Measurements from ENCODE around the gene RORC.
"Not testable (repeated sequence)": the region's sequence is repeated elsewhere in the genome, so short reads cannot be mapped to it uniquely, and the experiment has no call there.

RORC gene

GRCh38 chr1:151831605-151832004 is at the start of gene RORC:
Gene RORC (minus strand): TSS chr1:151831802. CDS start chr1:151831764, 38 bp downstream.
- no peak for DNase-seq

- no peak for DNase-seq
Observed at GRCh38 chr1:151875419-151876097, 44.0 kb upstream of the RORC start.

- DNase-seq: not testable (repeated sequence)
Observed at GRCh38 chr1:151872776-151873175, 41.2 kb upstream of the RORC start.

DNA sequence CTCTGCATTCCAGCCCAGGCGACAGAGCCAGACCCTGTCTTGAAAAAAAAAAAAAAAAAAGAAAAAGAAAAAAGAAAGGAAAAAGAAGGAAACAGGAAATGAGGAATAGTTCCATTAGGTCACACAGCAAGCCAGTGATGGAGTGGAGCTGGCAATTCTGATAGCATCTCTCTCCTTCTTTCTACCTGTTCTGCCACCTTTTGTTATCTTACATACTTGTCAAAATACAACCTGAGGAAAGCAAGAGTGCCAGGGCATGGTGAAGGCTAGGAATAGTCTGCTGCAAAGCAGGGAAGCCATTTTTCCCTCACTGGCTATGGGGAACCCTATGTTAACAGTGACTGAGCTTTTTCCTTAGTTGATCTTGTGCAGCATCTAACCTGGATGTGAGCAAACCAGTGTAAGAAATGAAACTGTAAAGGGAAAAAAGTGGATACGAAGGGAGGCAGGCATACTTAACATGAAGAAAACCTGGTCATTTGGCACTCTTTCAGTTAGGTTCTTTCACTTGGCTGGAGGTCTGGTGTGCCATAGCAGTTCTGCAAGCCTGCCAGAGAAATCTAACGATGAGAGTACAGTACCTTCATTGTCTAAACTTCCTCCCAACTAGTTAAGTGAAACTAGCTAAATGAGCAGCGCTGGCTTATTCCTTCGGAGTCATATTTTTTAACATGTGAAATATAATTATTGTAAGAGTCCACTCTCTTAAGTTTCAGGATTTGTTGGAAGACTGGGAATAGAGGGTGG is 39.9 kb upstream of the RORC start:
- DNase-seq: no peak

- DNase-seq: no peak
Observed at GRCh38 chr1:151868486-151868885, 36.9 kb upstream of the RORC start.

DNA sequence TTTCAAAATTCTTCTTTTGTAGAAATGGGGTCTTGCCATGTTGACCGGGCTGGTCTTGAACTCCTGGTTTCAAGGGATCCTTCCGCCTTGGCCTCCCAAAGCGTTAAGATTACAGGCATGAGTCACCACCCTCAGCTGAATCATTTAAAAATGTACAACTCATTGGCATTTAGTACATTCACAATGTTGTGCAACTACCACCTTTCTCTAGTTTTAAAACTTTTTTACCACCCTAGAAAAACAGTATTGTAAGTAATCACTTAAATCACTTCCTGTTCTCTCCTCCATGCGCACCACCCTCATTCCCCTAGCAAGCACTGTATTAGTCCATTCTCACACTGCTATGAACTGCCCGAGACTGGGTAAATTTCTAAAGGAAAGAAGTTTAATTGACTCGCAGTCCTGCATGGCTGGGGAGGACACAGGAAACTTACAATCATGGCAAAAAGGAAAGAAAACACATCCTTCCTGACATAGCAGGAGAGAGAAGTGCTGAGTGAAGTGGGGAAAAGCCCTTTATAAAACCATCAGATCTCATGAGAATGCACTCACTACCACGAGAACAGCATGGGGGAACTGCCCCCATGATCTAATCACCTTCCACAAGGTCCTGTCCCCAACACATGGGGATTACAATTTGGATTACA is 36.3 kb upstream of the RORC start:
- DNase-seq: no peak

DNA sequence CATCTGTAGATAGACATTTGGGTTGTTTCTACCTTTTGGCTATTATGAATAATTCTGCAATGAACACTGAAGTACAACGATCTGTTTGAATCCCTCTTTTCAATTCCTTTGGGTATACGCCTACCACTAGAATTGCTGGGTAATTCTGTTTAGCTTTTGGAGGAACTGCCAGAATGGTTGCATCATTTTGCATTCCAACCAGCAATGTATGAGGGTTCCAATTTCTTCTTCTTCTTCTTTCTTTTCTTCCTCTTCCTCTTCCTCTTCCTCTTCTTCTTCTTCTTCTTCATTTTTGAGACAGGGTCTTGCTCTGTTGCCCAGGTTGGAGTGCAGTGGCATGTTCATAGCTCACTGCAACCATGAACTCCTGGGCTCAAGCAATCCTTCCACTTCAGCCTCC is 35.7 kb upstream of the RORC start:
- DNase-seq: no peak

DNA sequence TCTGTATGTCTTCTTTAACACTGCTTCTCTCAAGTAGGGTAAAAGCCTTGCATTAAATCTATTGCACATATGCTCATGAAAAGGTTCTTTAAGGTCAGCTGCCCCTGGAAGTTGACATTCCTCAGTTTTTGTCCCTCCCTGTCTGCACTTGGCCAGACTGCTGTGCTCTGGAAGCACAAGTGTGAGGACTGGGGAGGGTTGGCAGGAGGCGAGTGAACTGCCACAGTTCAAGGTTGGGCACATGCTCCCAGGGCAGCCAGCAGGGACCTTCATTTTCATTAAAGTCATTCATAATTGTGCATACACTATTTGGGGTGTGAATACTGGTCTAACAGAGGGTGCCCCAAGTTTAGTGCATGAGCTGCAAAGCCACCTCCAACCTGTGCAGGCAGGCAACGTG is 32.8 kb upstream of the RORC start:
- DNase-seq: no peak

DNA sequence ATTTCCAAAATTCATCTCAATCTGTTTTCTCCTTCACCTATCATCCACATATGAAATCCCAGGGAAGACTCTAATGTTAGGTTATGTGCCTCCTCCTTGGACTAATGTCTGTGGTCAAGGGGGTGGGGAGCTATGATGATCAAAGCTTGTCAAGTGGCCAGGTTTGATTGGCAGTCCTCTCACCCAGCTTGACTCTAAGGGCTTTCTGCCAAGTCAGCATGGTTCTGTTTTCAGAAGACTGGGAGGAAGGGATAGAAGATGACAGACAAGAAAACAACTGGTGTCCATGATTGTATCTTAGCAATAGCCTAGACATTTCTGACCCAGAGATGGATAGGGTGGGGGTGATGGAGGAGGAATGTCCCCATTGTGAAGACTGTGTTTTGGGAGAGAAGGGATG is 31.0 kb upstream of the RORC start:
- DNase-seq: no peak

DNA sequence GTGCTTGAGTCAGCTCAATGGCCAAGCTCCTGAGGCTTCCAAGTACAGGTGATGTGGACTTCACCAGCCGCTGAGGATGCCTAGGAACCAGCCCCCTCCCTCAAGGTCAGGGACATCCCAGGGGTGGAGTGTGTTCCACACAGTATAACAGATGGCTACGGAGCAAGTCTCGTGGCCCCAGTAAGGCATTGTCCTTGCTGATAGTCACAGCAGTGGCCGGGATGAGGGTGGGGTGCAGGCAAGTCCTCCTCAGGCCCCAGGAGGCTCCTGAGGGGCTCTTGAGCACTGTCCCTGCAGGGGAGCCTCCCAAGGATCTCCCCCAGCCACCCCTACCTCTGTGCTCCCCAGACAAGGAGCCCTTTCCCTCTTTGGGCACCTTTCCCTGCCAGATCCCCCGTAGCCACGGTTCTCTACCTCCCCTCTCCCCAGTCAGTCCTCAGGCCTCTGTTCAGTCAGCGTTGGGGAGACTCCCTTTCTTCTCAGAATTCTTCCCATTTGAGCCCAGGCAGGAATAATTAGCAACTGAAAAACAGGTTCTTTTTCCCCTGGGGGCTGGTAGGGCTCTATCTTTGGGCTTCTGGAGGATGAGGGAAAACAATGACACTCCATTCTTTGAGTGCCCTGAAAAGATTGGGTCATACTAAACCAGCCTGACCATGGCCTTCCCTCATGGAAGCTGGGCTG is 29.0 kb upstream of the RORC start:
- DNase-seq: no peak

DNA sequence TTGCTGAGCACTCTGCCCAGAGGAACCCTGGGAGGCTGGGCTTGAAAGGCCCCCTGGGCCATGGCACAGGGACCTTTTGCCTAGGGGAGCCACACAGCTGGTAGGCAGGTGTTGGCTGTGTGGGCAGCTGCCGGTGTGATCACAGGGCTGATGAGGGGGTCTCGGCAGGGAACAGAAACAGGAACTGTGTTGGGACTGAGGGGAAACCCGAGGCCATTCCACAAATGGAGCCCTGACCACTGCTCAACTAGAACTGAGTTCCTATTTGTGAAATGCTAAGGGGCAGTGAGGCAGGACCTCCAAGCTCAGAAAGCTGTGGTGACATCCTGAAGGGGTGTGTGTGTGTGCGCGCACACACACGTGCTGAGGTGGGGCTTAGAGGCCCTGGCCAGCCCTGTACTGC is 28.3 kb upstream of the RORC start:
- no peak for DNase-seq

DNA sequence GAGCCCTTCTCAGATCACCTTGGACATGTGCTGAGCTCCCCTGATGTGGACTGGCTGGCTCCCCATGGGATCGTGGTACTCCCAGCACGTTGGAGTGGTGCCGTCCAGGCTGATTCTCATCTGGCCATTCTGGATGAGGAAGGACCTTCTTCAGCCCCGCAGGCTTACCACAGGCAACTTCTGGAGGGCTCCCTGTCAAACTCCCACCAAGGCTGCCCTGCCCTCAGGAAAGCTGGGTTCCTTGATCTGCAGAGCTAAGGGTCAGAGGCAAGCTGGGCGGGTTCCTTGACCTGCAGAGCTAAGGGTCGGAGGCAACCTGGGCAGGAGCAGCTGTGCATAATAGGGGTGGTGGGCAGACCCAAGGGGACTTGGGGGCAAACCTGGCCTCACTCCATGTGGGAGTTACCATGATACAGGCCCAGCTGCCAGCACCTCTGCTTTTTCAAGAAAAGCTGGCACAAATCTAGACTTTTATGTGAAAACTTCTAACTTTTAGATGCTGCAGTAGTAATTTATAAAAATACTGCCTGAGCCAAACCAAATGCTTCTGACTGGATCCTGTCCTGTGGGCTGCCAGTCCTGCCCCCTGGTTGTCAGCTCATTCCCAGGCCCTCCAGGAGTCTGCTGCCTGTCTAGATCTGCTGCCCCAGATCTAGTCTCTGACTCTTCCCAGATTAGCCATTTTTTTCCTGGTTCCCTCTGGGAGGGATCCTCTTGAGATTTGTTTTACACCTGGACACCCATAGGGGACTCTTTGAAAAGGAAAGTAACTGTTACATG is 27.5 kb upstream of the RORC start:
- no peak for DNase-seq

DNA sequence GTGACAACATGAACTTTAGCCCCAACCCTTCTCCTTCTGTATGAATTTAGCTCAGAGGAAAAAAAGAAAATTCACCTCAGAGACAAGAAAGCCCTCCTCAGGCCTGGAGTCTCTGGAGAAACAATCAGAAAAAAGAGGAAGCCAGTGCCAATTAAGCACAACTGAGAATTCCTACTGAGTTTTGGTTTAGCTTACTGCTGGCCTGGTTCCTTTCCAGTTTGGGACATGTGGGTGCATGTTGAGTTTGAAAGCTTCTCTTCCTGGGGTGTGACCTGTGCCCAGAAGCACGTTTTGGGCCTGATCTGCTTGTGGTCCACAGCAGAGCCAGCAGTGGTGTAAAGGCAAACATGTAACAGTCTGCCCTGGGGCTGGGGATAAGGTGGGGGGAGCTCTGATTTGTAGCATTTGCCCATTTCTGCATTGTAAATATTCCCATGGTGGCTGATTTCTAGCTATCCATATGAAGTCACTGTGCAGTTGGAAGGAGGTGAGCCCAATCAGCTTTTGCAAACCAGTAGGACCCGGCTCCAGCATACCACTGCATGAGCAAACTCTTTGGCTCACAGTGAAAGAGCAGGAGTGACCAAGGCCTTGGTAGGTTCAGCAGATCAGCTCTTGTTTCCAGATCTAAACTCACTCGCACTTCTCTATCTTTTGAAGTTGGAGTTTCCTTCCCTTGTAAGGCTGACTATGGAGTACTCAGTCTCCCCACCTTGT is 26.6 kb upstream of the RORC start:
- DNase-seq: no peak

- DNase-seq: no peak
Observed at GRCh38 chr1:151855933-151856332, 24.3 kb upstream of the RORC start.

GRCh38 chr1:151855516-151855915 is 23.9 kb upstream of the RORC start:
- DNase-seq: not testable (repeated sequence)

DNA sequence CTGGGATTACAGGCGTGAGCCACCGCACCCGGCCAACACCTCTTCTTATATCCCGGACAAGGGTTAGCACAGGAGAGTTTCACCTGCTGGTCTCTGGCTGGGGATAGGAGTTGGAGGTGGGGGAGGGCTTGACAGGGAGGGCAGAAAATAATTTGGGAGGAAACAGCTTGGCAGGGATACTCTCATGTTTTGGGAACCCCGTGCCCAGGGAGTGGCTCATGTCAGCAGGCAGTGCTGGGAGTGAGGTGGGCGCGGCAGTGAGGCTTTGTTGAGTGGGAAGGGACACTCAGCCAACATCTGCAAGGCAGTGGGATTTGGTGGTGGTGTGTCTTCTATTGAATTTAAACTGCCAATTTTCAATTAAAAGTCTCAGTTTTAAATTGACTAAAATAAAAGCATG is 23.1 kb upstream of the RORC start:
- DNase-seq: no peak

GRCh38 chr1:151853411-151853943 is 21.9 kb upstream of the RORC start, which contains the start of gene THEM5:
Gene THEM5 (minus strand): TSS chr1:151853712. CDS start chr1:151853565, 147 bp downstream.
- no peak for DNase-seq

GRCh38 chr1:151852733-151853132 is 21.1 kb upstream of the RORC start:
- no peak for DNase-seq

DNA sequence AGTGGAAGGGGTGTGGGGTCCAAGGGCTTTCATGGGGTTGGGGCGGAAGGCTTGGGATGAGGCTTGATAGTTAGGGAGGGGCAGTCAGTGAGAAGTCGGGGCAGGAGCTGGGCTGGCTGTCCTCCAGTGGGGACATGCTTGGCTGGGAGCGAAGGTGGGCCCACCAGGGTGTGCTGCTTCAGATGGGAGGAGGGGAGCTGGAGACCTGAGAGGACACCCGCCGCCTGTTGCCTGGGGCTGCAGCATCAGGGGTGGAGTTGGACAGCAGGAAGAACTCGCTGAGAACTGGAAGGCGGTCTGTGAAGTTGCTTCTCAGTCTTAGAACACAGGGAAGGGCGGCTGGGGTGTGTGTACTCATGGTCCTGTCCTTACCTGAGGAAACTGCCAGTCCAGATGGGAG is 20.3 kb upstream of the RORC start:
- DNase-seq: no peak

- DNase-seq: no peak
Observed at GRCh38 chr1:151849871-151850270, 18.3 kb upstream of the RORC start.

DNA sequence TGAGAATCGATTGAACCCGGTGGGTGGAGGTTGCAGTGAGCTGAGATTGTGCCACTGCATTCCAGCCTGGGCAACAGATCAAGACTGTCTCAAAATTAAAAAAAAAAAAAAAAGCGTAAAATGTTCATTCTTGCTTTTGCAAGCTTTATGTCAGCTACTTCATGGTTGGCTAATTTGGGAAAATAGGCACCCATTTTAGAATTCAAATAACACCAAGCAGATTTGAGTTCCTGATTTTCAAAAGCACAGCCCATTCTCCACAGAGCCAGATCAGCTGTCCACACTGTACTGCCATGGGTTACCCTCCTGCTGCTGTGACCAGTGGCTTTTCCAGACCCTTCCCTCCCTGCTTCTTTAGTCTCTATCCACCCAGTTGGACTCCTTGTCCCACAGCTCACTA is 17.5 kb upstream of the RORC start:
- no peak for DNase-seq
